KOPT-K1 (cell line): ENCODE results near the gene PNKP.
A peak's percentile ranks its signal among the peaks of the same experiment; 100 is the strongest.

Experiments used
- H3K27ac ChIP-seq: fragments of 200-600 bp; sonication (generic); 2 replicates; pipeline ENCODE4 v1.5.1; 2016; ENCODE audit warnings: antibody characterized with exemption, mild to moderate bottlenecking, low read depth, low read length; ENCODE audit not compliant: poor library complexity, severe bottlenecking
- H3K36me3 ChIP-seq: fragments of 200-600 bp; sonication (generic); 2 replicates; pipeline ENCODE4 v1.5.1; 2017; ENCODE audit warnings: antibody characterized with exemption, mild to moderate bottlenecking, low read length, moderate library complexity; ENCODE audit not compliant: insufficient read depth
- H3K9me3 ChIP-seq: fragments of 200-600 bp; sonication (generic); 2 replicates; pipeline ENCODE4 v1.5.1; 2017; ENCODE audit warnings: antibody characterized with exemption, low read length, mild to moderate bottlenecking; ENCODE audit not compliant: insufficient read depth, poor library complexity, severe bottlenecking

The PNKP gene

GRCh38 chr19:49873834-49874233, 6.5 kb upstream of the PNKP start:
- Histone ChIP-seq H3K27ac (no peak overlapping the region), H3K36me3 (no peaks in the 10 kb centered on the region), H3K9me3 (no peaks in the 10 kb centered on the region)

DNA sequence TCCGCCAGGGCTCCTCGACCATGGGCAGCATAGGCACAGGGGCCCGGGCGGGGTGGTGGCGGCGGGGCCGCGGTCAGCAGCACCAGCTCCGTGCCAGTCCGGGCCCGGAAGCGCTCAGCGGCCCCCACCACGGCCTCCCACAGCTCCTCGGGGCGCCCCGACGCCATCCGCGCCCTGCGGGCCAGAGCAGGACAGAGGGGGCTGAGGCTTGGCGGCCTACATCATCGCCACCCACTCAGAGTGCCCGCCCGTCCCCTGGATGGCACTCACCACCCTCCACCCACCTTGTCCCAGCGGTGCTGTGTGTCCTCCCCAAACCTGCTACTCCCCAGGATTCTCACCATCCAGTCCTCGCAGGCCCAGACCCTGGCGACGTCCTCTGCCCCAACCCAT, 5.7 kb upstream of the PNKP start:
- no peaks in the 10 kb centered on the region for H3K36me3 ChIP-seq
- H3K27ac ChIP-seq = no peak overlapping the region
- H3K9me3 ChIP-seq = no peaks in the 10 kb centered on the region

DNA sequence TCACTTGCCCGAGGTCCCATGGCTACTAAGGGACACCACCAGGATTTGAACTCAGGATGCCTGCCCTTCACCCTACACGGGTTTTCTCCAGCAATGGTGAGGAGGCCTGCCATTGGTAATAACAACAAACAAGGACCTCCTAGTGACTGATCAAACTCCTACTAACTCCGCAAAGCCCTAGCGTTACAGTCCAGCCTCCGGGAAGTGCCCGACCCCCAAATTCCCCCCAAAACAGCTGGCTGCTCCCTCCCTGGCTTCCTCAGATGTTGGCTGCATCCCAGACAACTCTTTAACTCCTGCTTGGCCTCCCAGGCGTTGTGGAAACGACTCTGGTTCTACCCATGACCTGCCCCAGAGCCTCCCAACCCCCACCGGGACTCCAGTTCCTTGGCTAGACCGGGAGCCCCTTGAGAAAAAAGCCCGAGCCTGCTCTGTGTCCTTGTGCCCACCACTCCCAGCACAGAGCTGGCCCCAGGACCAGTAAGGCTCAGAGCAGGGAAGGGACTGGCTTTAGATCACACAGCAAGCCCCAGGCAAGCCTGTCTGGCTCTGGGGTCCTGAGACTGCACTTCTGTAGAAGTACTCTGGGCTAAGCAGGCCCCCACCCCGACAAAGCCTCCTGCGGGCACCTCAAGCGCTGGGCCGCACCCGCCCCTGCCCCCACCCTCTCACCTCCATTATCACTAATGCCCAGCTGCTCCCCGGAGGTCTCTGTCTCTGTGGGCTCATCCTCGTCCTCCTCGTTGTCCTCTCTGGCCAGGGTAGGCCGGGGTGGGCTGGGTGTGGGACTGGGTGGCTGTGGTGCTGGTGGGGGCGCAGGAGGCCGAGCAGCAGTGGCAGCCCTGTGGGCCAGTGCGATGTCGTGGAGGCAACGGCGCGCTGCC, 5.1 kb upstream of the PNKP start:
- no peak overlapping the region for H3K27ac ChIP-seq
- no peaks in the 10 kb centered on the region for H3K36me3 ChIP-seq
- H3K9me3 ChIP-seq = no peaks in the 10 kb centered on the region

- H3K36me3 ChIP-seq = no peaks in the 10 kb centered on the region
- H3K27ac ChIP-seq = no peak overlapping the region
- H3K9me3 ChIP-seq = no peaks in the 10 kb centered on the region
Measured at GRCh38 chr19:49871349-49871985, 4.1 kb upstream of the PNKP start.

DNA sequence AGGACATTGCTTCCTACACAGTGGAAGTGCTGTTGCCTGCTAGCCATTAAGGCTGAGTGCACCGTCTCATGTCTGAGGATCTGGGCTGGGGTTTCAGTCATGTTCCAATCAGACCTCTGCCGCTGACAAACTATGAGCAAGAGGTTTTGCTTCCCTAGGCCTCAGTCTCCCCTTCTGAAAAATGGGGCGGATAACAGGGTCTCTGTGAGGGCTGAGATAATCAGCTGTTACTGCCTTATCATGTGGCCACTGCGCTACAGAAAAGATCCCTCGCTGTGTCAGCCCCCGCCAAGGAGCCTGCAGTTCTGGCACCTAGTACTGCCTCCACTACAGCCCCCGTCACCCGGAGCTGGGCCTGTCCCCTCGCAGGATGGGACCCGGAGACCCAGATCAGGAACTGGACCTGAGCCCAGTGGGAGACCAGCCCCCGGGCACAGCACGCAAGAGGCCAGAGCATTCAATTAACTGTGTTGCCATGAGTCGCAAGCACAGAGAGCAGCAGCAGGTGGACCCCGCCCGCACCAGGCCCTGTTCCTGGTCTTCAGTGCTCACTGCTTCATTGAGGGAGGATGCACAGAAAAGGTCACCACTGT, 3.0 kb upstream of the PNKP start:
- no peaks in the 10 kb centered on the region for H3K9me3 ChIP-seq
- H3K36me3 ChIP-seq = no peaks in the 10 kb centered on the region
- peak overlapping the region; percentile 61 for H3K27ac ChIP-seq

GRCh38 chr19:49869484-49870308, 2.3 kb upstream of the PNKP start:
- peaks cover 5% of the 10 kb centered on the region for H3K36me3 ChIP-seq
- peak overlapping the region; percentile 61 for H3K27ac ChIP-seq

DNA sequence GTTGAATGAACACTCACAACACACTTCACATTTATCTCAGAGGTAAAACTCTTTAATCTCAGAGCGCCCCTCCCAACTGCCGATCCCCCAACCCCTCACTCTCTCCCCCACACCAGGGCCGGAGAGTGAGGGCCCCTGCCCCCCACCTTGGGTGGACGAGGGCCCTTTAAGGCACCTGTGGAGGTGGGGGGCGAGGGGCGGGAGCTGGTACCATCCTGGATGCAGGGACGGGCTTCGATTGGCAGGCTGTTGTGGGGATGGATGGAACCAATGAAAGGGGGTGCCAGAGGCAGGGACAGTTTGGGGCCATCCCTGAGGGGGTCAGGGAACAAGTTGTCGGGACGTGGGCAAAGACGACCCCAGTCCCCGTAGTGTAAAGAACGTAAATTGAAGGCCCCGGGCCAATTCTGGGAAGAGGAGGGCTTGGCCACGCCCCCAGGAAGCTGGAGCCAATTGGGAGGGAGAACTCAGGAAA, 1.7 kb upstream of the PNKP start:
- no peaks in the 10 kb centered on the region for H3K9me3 ChIP-seq
- H3K27ac ChIP-seq = peak overlapping the region; percentile 39
- peaks cover 12% of the 10 kb centered on the region for H3K36me3 ChIP-seq

More at GRCh38 chr19:49869484-49870308, 2.3 kb upstream of the PNKP start:
- H3K9me3 ChIP-seq = no peaks in the 10 kb centered on the region

DNA sequence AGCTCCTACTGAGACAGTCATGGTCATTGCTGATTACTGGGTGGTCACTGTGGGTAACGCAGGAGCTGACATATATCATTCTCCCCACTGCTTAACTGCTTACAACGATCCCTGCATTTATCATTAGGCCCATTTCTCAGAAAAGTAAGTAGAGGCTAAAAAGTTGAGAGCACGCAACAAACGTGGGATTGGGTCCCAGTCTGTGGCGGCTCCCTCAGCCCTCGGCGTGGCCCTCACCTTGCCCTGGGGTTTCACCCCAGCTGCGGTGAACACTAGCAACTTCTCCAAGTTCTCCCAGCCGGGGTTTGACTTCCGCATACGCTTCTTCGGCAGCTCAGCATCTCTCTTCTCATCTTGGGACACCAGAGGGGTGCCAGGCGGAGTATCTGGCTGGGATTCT, 2.5 kb downstream of the PNKP start:
- Histone ChIP-seq H3K9me3 (no peaks in the 10 kb centered on the region), H3K27ac (no peak overlapping the region), H3K36me3 (peaks cover 51% of the 10 kb centered on the region)

DNA sequence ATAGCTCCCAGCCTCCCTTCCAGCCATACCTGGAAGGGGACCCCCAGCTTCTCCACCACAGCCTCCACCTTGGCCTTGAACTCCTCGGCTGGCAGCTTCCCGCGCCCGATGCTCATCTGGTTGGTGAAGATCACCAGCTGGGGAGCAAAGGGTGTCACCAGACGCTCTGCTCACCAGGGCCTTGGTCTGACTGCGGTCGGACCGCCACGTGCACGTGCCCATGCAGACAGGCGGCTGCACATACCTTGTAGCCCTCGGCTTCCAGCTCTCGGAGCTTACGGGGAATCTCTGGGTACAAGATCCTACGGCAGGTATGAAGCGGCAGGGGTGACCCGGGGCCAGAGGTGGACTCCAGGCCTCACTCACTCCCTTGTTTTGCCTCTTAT, 3.4 kb downstream of the PNKP start:
- H3K27ac ChIP-seq = no peak overlapping the region
- H3K36me3 ChIP-seq = peaks cover 59% of the 10 kb centered on the region
- no peaks in the 10 kb centered on the region for H3K9me3 ChIP-seq

- no peak overlapping the region for H3K27ac ChIP-seq
- peaks cover 64% of the 10 kb centered on the region for H3K36me3 ChIP-seq
- H3K9me3 ChIP-seq = no peaks in the 10 kb centered on the region
Measured at GRCh38 chr19:49863254-49863934, 4.0 kb downstream of the PNKP start.

DNA sequence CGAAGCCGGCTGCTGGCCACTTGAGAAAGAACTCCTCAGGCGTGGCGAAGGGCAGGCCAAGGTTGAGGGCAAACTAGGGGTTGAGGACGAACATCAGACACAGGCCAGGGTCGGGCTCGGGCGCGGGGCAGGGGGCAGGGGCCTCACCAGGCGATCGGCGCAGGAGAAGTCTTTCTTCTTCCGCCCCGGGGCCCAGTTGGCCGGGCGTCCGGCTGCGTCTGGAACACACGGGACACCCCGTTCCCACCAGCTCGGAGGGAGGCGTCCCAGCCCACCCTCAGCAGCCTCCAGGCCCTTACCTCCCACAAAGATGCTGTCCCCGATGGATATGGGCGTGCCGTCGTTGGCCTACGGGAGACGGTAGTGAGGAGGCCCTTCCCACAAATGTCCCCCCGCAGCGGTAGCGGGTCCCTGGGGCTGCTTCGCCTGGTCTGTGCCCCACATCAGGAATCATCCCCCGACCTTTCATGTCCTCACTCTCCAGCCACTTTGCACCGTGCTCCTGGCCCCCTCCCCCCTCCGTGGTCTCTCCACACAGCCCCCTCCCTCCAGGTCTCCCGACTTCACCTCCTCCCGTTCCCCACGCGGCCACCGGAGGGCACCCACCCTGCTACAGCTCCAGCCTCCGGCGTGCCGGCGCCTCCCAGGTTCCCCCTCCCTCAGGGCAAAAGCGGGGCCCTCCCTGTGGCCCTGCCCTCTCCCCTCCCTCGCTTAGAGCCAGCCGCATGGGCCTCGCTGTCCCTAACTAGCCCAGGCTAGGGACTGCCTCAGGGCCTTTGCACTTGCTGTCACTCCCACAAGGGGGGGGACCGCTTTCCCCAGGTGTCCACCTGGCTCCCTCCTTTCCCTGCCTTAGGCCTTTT, 4.8 kb downstream of the PNKP start:
- H3K27ac ChIP-seq = no peak overlapping the region
- no peaks in the 10 kb centered on the region for H3K9me3 ChIP-seq
- H3K36me3 ChIP-seq = peaks cover 72% of the 10 kb centered on the region

DNA sequence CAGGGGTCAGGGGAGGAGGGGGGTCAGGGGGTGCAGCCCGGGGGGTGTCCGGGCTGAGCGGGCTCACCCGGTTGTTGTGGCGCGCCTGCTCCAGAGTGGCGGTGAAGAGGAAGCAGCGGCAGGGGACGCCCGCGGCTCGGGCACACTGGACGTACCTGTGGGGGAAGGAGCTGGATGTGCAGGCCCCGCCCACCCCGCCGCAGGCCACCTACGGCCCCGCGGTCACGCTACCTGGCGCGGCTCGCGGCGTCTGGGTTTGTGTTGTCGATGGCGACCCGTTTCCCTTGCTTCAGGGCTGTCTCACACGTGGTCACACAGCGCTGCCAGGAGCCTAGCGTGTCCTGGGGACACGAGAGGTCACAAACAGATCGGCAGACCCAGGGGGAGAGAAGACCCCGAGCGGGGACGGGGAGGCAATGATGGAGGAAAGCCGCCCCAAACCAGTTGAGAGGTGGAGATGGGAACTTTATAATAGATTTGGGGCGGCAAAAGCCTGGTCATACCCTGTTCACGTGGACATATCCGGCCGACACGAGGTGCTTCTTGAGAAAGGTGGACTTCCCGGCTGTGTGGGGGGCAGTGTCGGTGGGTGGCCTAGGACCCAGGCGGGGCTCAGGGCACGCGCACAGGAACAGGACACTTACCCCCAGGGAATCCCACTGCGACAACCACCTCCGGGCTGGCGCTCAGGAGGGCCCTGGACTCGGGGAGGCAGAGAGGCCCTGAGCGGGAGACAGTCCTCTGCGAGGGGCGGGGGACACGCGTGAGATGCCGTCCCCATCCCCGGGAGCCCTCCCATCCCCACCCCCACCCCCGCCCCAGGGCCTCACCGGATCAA, 5.6 kb downstream of the PNKP start:
- Histone ChIP-seq H3K36me3 (peaks cover 80% of the 10 kb centered on the region), H3K9me3 (no peaks in the 10 kb centered on the region), H3K27ac (no peak overlapping the region)

GRCh38 chr19:49861107-49861506, 6.3 kb downstream of the PNKP start:
- no peak overlapping the region for H3K27ac ChIP-seq
- H3K9me3 ChIP-seq = no peaks in the 10 kb centered on the region
- peaks cover 87% of the 10 kb centered on the region for H3K36me3 ChIP-seq
